Natural killer cell (primary cell): Measurements from ENCODE around the gene NEK1. TPM values are rescaled to one million over a fixed set of nuclear protein-coding genes. Genes with fewer than 3 reads are reported as not detected.
A peak's percentile ranks its signal among the peaks of the same experiment; 100 is the strongest.

ENCODE experiments used
- ATAC-seq, 3 donors: fragments of 150-1000 bp in 2 of 3; fragments of 200-7000 bp in 1 of 3; cut with Tn5 transposase; 1 replicate in 1 of 3; 2 replicates in 2 of 3; pipeline ENCODE4 v1.10.0; 2021; ENCODE audit warnings: mild to moderate bottlenecking in 2 of 3, moderate library complexity in 2 of 3
- DNase-seq, 2 donors: peaks; one replicate each; pipeline versions ENCODE4 v3.0.0 to v3.0.0-alpha.2; 2013 to 2021; ENCODE audit warnings: mixed read lengths in 1 of 2
- H3K27ac ChIP-seq: one replicate; pipeline ENCODE4 v1.5.1; 2013; ENCODE audit warnings: mild to moderate bottlenecking, low read length
- H3K27me3 ChIP-seq: one replicate; pipeline ENCODE4 v1.6.1; 2013; ENCODE audit warnings: low read length; ENCODE audit not compliant: control insufficient read depth, insufficient read depth
- H3K36me3 ChIP-seq: one replicate; pipeline ENCODE4 v1.6.1; 2013; ENCODE audit warnings: low read length; ENCODE audit not compliant: control insufficient read depth, insufficient read depth
- H3K4me1 ChIP-seq: one replicate; pipeline ENCODE4 v1.6.1; 2013; ENCODE audit warnings: low read length; ENCODE audit not compliant: control insufficient read depth, insufficient read depth
- H3K4me3 ChIP-seq: one replicate; pipeline ENCODE4 v1.5.1; 2013; ENCODE audit warnings: low read length
- H3K9me3 ChIP-seq: one replicate; pipeline ENCODE4 v1.6.1; 2013; ENCODE audit warnings: low read length; ENCODE audit not compliant: control insufficient read depth, insufficient read depth
- H3K27ac Mint-ChIP-seq, 2 donors: one replicate each; pipeline ENCODE4 v1.8.0; 2022; ENCODE audit warnings: mild to moderate bottlenecking in 2 of 2, mixed read lengths in 2 of 2, moderate library complexity in 1 of 2
- H3K27me3 Mint-ChIP-seq, 2 donors: one replicate each; pipeline ENCODE4 v1.8.0; 2022; ENCODE audit warnings: low read depth in 2 of 2, mixed read lengths in 2 of 2
- H3K36me3 Mint-ChIP-seq: one replicate; pipeline ENCODE4 v1.8.0; 2022; ENCODE audit warnings: mixed read lengths
- H3K4me1 Mint-ChIP-seq, 2 donors: one replicate each; pipeline ENCODE4 v1.8.0; 2022; ENCODE audit warnings: mixed read lengths in 2 of 2
- H3K4me3 Mint-ChIP-seq: one replicate; pipeline ENCODE4 v1.8.0; 2022; ENCODE audit warnings: mild to moderate bottlenecking, moderate library complexity, mixed read lengths
- H3K9me3 Mint-ChIP-seq, 2 donors: one replicate each; pipeline ENCODE4 v1.8.0; 2022; ENCODE audit warnings: mixed read lengths in 2 of 2
- CTCF ChIP-seq: fragments of 200-600 bp; IDR thresholded peaks from one replicate; pipeline ENCODE4 v1.8.0; 2022; ENCODE audit warnings: antibody characterized with exemption
- WGBS: methylation state at CpG from one replicate; pipeline ENCODE4 v1.1.7; 2013; ENCODE audit warnings: missing lambda C conversion rate; ENCODE audit not compliant: insufficient coverage; 5-methylcytosine and 5-hydroxymethylcytosine counted together
- intact Hi-C: fragments of 100-400 bp; cut with micrococcal nuclease; formaldehyde crosslinking; loops from one replicate; pipeline ENCODE4 v1.14.2; 2022
- total RNA-seq, 4 donors: library from RNA; stranded (reverse); fragments of 120-200 nt in 1 of 4; gene quantifications; one replicate each; pipeline versions ENCODE4 v1.2.3 to v1.2.4, GENCODE V29; 2013 to 2022

NEK1 gene
- total RNA-seq, 3 donors from 2014 or later (not counting 1 experiment from before 2014, with no cell fraction given) = 16.4 to 24.9 (median 19.0) TPM

DNA sequence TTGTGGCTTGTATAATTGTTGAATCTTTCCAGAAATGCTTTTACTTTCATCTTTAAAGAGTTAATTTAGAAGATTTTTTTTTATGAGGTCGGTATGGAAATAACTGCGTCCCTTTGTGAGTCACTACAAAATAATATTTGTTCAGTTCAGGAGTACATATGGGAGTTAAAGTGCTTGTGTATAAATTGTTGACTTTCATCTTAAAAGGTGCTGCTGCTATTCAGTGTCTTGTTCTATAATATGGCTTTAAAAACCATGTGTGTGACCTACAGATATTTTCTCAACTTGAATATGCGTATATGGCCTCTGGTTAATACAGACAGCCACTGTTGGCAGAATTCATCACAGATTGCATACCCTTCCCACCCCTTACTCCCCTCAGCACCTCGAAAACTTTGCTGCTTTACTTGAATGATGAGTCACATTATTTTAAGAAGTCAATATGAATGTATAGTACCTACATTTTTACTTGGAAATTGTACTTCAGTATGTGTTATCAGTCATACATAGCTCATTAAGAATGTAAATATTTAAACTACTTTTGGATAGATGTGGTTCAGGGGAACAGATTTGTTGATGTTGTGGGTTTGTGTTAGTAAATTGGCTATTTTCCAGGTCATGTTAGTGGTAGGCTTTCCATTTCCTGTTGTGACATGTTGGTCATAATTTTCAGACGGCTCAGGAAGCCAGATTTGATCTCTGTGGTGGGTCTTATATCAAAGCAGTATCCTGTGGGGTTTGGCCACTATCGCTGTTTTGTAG, 9.5 kb upstream of the NEK1 start:
- Mint-ChIP-seq H3K36me3 (no peaks in the 10 kb centered on the region), H3K27me3 (no peaks in the 10 kb centered on the region), H3K4me1 (peaks cover 53 to 55% of the 10 kb centered on the region in 2 donors), H3K9me3 (no peaks in the 10 kb centered on the region), H3K4me3 (peak overlapping the region; percentile 95), H3K27ac (peak overlapping the region; percentile 99 to 100)
- ATAC-seq (peak in 2 of 3 donors; percentile 1 to 5), DNase-seq (peak in 1 of 2 donors; percentile 80)
- TF ChIP-seq CTCF = no peak
- H3K4me3 ChIP-seq = no peak overlapping the region
- WGBS = 5% methylated on average over 5 of the region's 6 CpGs
- no peaks in the 10 kb centered on the region for H3K36me3 ChIP-seq
- peak overlapping the region; percentile 68 for H3K27ac ChIP-seq
- H3K27me3 ChIP-seq = no peaks in the 10 kb centered on the region
- peaks cover 9% of the 10 kb centered on the region for H3K4me1 ChIP-seq
- intact Hi-C loops = loop anchor here (2.0 to 5.0 kb wide), 2 partner anchors 605 to 1141 kb away; partner anchors contain the start of gene DDX60L
- H3K9me3 ChIP-seq = no peaks in the 10 kb centered on the region

DNA sequence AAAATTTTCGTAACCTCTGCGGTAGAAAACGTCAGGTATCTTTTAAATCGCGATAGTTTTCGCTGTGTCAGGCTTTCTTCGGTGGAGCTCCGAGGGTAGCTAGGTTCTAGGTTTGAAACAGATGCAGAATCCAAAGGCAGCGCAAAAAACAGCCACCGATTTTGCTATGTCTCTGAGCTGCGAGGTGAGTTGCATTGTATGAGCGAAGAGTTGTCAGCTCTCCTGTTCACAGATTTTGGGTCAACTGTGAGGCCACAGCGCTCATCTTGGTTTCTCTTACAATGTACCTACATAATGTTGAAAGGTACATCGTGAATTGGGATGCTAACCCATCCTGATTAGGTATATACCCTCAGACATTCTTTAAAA, 8.5 kb upstream of the NEK1 start:
- peak overlapping the region; percentile 63 for H3K4me3 ChIP-seq
- no peaks in the 10 kb centered on the region for H3K9me3 ChIP-seq
- 0% methylated on average over 13 of the region's 14 CpGs for WGBS
- Mint-ChIP-seq H3K4me1 (peaks cover 50 to 55% of the 10 kb centered on the region in 2 donors), H3K27ac (peak overlapping the region; percentile 99 to 100), H3K4me3 (peak overlapping the region; percentile 95), H3K36me3 (no peaks in the 10 kb centered on the region), H3K27me3 (no peaks in the 10 kb centered on the region), H3K9me3 (no peaks in the 10 kb centered on the region)
- no peaks in the 10 kb centered on the region for H3K27me3 ChIP-seq
- peaks cover 9% of the 10 kb centered on the region for H3K4me1 ChIP-seq
- no peak for TF ChIP-seq CTCF
- DNase-seq = peak; percentile 40 to 64
- peak overlapping the region; percentile 97 for H3K27ac ChIP-seq
- no peak for ATAC-seq
- intact Hi-C loops = loop anchor here (1.0 to 5.0 kb wide), 4 partner anchors 9 to 1140 kb away; partner anchors contain the start of genes DDX60L and NEK1
- no peaks in the 10 kb centered on the region for H3K36me3 ChIP-seq

- no peaks in the 10 kb centered on the region for H3K36me3 Mint-ChIP-seq
Observed at GRCh38 chr4:169619958-169620879, 7.8 kb upstream of the NEK1 start, which contains the start of gene CLCN3. Gene CLCN3 (plus strand): TSS chr4:169620578. CDS start chr4:169635929, 15,351 bp downstream.

More at GRCh38 chr4:169619958-169620879, 7.8 kb upstream of the NEK1 start, which contains the start of gene CLCN3:
- under 1% methylated on average over 67 of the region's 67 CpGs for WGBS
- peaks cover 9% of the 10 kb centered on the region for H3K4me1 ChIP-seq
- Mint-ChIP-seq H3K27me3 (no peaks in the 10 kb centered on the region), H3K27ac (peak within 1 kb of the TSS; percentile 99 to 100), H3K9me3 (no peaks in the 10 kb centered on the region), H3K4me1 (peaks cover 50 to 55% of the 10 kb centered on the region in 2 donors), H3K4me3 (peak within 1 kb of the TSS; percentile 95)
- no peaks in the 10 kb centered on the region for H3K27me3 ChIP-seq
- intact Hi-C loops = loop anchor here (1.0 to 5.0 kb wide), 4 partner anchors 8 to 1139 kb away; partner anchors contain the start of genes DDX60L and NEK1
- peak within 1 kb of the TSS; percentile 63 for H3K4me3 ChIP-seq
- no peak for TF ChIP-seq CTCF
- ATAC-seq (peak; percentile 81 to 94 (median 86)), DNase-seq (peak; percentile 94)
- H3K27ac ChIP-seq = peak within 1 kb of the TSS; percentile 97
- no peaks in the 10 kb centered on the region for H3K9me3 ChIP-seq
- H3K36me3 ChIP-seq = no peaks in the 10 kb centered on the region
